PC-3 (cell line): ENCODE data around the gene TM4SF20. TPM values are rescaled to one million over a fixed set of nuclear protein-coding genes. Genes with fewer than 3 reads are reported as not detected.
A peak's percentile ranks its signal among the peaks of the same experiment; 100 is the strongest.

ENCODE experiments used
- ATAC-seq: fragments of 200-7000 bp; cut with Tn5 transposase; 2 replicates; pipeline ENCODE4 v1.9.1; 2020; ENCODE audit warnings: mild to moderate bottlenecking, moderate library complexity
- BruUV-seq: library from RNA; stranded (reverse); fragments of 400-500 nt; replicated peaks from 2 replicates; lab custom pipeline; 2021; lab: Mats Ljungman, UMichigan
- CTCF ChIA-PET: fragments of 300-600 bp; sonication (Branson Sonifier 250); formaldehyde crosslinking; loops from one replicate; lab custom pipeline; 2022; ENCODE audit warnings: antibody characterized with exemption; lab: Charles Lee
- POLR2A ChIA-PET: fragments of 300-600 bp; sonication (Branson Sonifier 250); formaldehyde crosslinking; loops from one replicate; lab custom pipeline; 2022; ENCODE audit warnings: antibody characterized with exemption; ENCODE audit not compliant: unreplicated experiment; lab: Charles Lee
- DNase-seq: peaks from one replicate; pipeline ENCODE4 v3.0.0-alpha.2; 2015
- H2AFZ ChIP-seq: fragments of 300-600 bp; sonication (generic); 2 replicates; pipeline ENCODE4 v1.6.0; 2016; ENCODE audit warnings: antibody characterized with exemption, low read length
- H3F3A ChIP-seq: fragments of 300-600 bp; sonication (generic); one replicate; pipeline ENCODE4 v1.6.0; 2017; ENCODE audit warnings: antibody characterized with exemption, low read length, control low read depth, mild to moderate bottlenecking; ENCODE audit not compliant: unreplicated experiment
- H3K27ac ChIP-seq: fragments of 300-600 bp; sonication (generic); 2 replicates; pipeline ENCODE4 v1.5.1; 2016; ENCODE audit warnings: mild to moderate bottlenecking, low read length
- H3K27me3 ChIP-seq: fragments of 300-600 bp; sonication (generic); 2 replicates; pipeline ENCODE4 v1.6.1; 2016; ENCODE audit warnings: low read length, mixed read lengths
- H3K36me3 ChIP-seq: fragments of 300-600 bp; sonication (generic); 2 replicates; pipeline ENCODE4 v1.6.1; 2016; ENCODE audit warnings: low read depth, mixed run types, low read length, mixed read lengths
- H3K4me1 ChIP-seq: fragments of 300-600 bp; sonication (generic); 2 replicates; pipeline ENCODE4 v1.5.1; 2016; ENCODE audit warnings: low read length; ENCODE audit not compliant: insufficient read depth
- H3K4me2 ChIP-seq: fragments of 300-600 bp; sonication (generic); 2 replicates; pipeline ENCODE4 v1.6.0; 2016; ENCODE audit warnings: low read length
- H3K4me3 ChIP-seq: fragments of 300-600 bp; sonication (generic); 2 replicates; pipeline ENCODE4 v1.5.1; 2016; ENCODE audit warnings: mild to moderate bottlenecking, low read length, mixed read lengths
- H3K79me2 ChIP-seq: fragments of 300-600 bp; sonication (generic); 2 replicates; pipeline ENCODE4 v1.6.1; 2017; ENCODE audit warnings: low read length, mixed read lengths
- H3K9ac ChIP-seq: fragments of 300-600 bp; sonication (generic); 2 replicates; pipeline ENCODE4 v1.6.0; 2016; ENCODE audit warnings: mild to moderate bottlenecking, low read length
- H3K9me2 ChIP-seq: fragments of 300-600 bp; sonication (generic); replicated peaks from 2 replicates; pipeline ENCODE4 v1.6.1; 2016; ENCODE audit warnings: mixed run types, low read length, mixed read lengths
- H3K9me3 ChIP-seq: fragments of 300-600 bp; sonication (generic); 2 replicates; pipeline ENCODE4 v1.6.1; 2016; ENCODE audit warnings: low read length, mixed read lengths
- H4K20me1 ChIP-seq: fragments of 300-600 bp; sonication (generic); 2 replicates; pipeline ENCODE4 v1.6.1; 2016; ENCODE audit warnings: low read length, mixed read lengths
- EZH2 ChIP-seq: fragments of 300-600 bp; sonication (generic); IDR thresholded peaks from one replicate; pipeline ENCODE4 v1.6.1; 2017; ENCODE audit warnings: antibody characterized with exemption, mild to moderate bottlenecking, low read length; ENCODE audit not compliant: unreplicated experiment
- EZH2phosphoT487 ChIP-seq: fragments of 300-600 bp; sonication (generic); IDR thresholded peaks from 2 replicates; pipeline ENCODE4 v1.6.1; 2018; ENCODE audit warnings: mild to moderate bottlenecking, antibody characterized with exemption, low read length, borderline replicate concordance
- intact Hi-C: fragments of 100-400 bp; cut with micrococcal nuclease; formaldehyde crosslinking; loops from 2 replicates; pipeline ENCODE4 v1.9.0; 2023
- total RNA-seq: library from RNA; depleted of rRNA; stranded (reverse); fragments of >200 nt; gene quantifications from 2 replicates; pipeline ENCODE4 v1.2.3, GENCODE V29; 2014
- TF ChIP-seq, protein P1 (sequence below): fragments of 300-600 bp; sonication (generic); conservative IDR thresholded peaks from 2 replicates; pipeline ENCODE4 v1.5.1; 2017; ENCODE audit warnings: antibody characterized with exemption, low read depth, mild to moderate bottlenecking, low read length

Gene TM4SF20
- total RNA-seq, 1 experiment from 2014 or later, result not detected

- H3K27me3 ChIP-seq, result no peaks in the 10 kb centered on the region
- DNase-seq (no peak), ATAC-seq (no peak)
- no peaks in the 10 kb centered on the region for H3K9me3 ChIP-seq
- no peaks in the 10 kb centered on the region for H3K79me2 ChIP-seq
- BruUV-seq, result no TSS peak
- TF ChIP-seq, protein P1, sequence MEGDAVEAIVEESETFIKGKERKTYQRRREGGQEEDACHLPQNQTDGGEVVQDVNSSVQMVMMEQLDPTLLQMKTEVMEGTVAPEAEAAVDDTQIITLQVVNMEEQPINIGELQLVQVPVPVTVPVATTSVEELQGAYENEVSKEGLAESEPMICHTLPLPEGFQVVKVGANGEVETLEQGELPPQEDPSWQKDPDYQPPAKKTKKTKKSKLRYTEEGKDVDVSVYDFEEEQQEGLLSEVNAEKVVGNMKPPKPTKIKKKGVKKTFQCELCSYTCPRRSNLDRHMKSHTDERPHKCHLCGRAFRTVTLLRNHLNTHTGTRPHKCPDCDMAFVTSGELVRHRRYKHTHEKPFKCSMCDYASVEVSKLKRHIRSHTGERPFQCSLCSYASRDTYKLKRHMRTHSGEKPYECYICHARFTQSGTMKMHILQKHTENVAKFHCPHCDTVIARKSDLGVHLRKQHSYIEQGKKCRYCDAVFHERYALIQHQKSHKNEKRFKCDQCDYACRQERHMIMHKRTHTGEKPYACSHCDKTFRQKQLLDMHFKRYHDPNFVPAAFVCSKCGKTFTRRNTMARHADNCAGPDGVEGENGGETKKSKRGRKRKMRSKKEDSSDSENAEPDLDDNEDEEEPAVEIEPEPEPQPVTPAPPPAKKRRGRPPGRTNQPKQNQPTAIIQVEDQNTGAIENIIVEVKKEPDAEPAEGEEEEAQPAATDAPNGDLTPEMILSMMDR, result no peak
- no peak for TF ChIP-seq EZH2
- no peak for TF ChIP-seq EZH2phosphoT487
- POLR2A ChIA-PET, result no interaction called here
- no peak overlapping the region for H3K27ac ChIP-seq
- H3K9me2 ChIP-seq, result no peaks in the 10 kb centered on the region
- intact Hi-C loops, result loop anchor here (10.0 kb wide), 2 partner anchors 267 to 473 kb away; partner anchors contain the start of gene DAW1
- H3K4me1 ChIP-seq, result peaks cover 11% of the 10 kb centered on the region
- no peak overlapping the region for H2AFZ ChIP-seq
- H4K20me1 ChIP-seq, result no peaks in the 10 kb centered on the region
- no peak overlapping the region for H3K9ac ChIP-seq
- H3K36me3 ChIP-seq, result no peaks in the 10 kb centered on the region
- CTCF ChIA-PET, result no interaction called here
- H3K4me3 ChIP-seq, result no peak overlapping the region
- no peaks in the 10 kb centered on the region for H3F3A ChIP-seq
- H3K4me2 ChIP-seq, result no peak overlapping the region
Measured at GRCh38 chr2:227401550-227401949, 22.4 kb upstream of the TM4SF20 start.

DNA sequence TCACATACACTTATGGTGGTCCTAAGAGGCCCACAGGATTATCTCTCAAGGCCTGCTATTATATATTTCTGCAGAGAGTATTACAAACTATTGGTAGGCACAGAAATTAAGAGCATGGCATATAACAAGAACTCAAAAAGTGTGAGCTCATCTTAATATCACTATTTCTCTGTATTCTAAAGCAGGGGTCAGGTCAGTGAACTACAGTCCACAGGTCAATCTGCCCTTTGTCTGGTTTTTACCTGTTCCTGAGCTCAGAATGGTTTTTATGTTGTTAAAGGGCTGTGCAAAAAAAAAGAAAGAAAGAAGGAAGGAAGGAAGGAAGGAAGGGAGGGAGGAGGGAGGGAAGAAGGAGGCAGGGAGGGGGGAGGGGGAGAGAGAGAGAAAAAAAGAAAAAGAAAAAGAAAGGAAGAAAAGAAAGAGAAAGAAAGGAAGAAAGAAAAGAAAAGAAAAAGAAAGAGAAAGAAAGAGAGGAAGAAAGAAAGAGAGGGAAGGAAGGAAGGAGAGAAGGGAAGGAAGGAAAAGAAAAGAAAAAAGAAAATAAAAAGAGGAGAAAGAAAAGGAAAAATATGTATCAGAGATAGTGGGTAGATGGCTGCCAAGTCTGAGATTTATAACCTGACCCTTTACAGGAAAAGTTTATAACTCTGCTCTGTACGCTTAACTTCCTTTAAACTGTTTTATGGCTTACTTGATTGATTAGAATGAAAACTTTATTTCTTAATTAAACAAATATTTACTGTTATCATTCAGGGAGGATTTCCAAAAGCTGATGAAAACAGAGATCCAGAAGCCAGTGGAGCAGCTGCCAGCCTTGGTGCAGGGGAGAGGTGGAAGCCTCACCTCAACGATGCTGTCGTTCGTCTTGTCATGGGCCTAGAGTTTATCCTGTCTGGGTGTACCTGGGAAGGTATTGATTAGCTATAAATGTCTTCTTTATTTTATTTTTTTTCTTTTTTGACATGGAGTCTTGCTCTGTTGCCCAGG is 19.9 kb upstream of the TM4SF20 start:
- no TSS peak for BruUV-seq
- no peaks in the 10 kb centered on the region for H4K20me1 ChIP-seq
- peaks cover 16% of the 10 kb centered on the region for H3K4me1 ChIP-seq
- H3K79me2 ChIP-seq, result no peaks in the 10 kb centered on the region
- H3K36me3 ChIP-seq, result no peaks in the 10 kb centered on the region
- H3K9me3 ChIP-seq, result no peaks in the 10 kb centered on the region
- H3K27me3 ChIP-seq, result no peaks in the 10 kb centered on the region
- no peak overlapping the region for H3K4me2 ChIP-seq
- no peaks in the 10 kb centered on the region for H3F3A ChIP-seq
- DNase-seq (no peak), ATAC-seq (peak; percentile 26; the same call in 1 of the 2 replicates)
- intact Hi-C loops, result no loop called here
- no peaks in the 10 kb centered on the region for H3K9me2 ChIP-seq
- no peak overlapping the region for H2AFZ ChIP-seq
- CTCF ChIA-PET, result no interaction called here
- TF ChIP-seq EZH2phosphoT487 (no peak), EZH2 (no peak)
- TF ChIP-seq, protein P1, result no peak
- POLR2A ChIA-PET, result no interaction called here
- no peak overlapping the region for H3K9ac ChIP-seq
- no peak overlapping the region for H3K27ac ChIP-seq
- H3K4me3 ChIP-seq, result no peak overlapping the region

GRCh38 chr2:227397562-227397961 is 18.5 kb upstream of the TM4SF20 start:
- CTCF ChIA-PET, result no interaction called here
- BruUV-seq, result no TSS peak
- no peak for ATAC-seq
- no peak overlapping the region for H3K4me2 ChIP-seq
- no peaks in the 10 kb centered on the region for H3F3A ChIP-seq
- intact Hi-C loops, result no loop called here
- H3K79me2 ChIP-seq, result no peaks in the 10 kb centered on the region
- no peak overlapping the region for H3K27ac ChIP-seq
- POLR2A ChIA-PET, result no interaction called here
- H3K9me3 ChIP-seq, result no peaks in the 10 kb centered on the region
- no peak overlapping the region for H3K9ac ChIP-seq
- peaks cover 15% of the 10 kb centered on the region for H3K4me1 ChIP-seq
- DNase-seq, result no peak
- H3K27me3 ChIP-seq, result no peaks in the 10 kb centered on the region
- H3K4me3 ChIP-seq, result no peak overlapping the region
- no peaks in the 10 kb centered on the region for H3K9me2 ChIP-seq
- no peaks in the 10 kb centered on the region for H4K20me1 ChIP-seq
- H3K36me3 ChIP-seq, result no peaks in the 10 kb centered on the region
- H2AFZ ChIP-seq, result no peak overlapping the region
- TF ChIP-seq EZH2, result no peak
- TF ChIP-seq, protein P1, result no peak
